WERI-Rb-1 (cell line): ENCODE results near the gene CAMTA1.

Experiments used
- DNase-seq: peaks from one replicate; pipeline ENCODE4 v3.0.0-alpha.2; 2020
- H3K27ac ChIP-seq: fragments of 250-450 bp; sonication (Bioruptor Pico); 2 replicates; pipeline ENCODE4 v1.5.1; 2020; ENCODE audit warnings: mild to moderate bottlenecking, moderate library complexity
- H3K27me3 ChIP-seq: fragments of 250-450 bp; sonication (Bioruptor Pico); 2 replicates; pipeline ENCODE4 v1.5.1; 2021; ENCODE audit warnings: mild to moderate bottlenecking, low read depth, moderate library complexity; ENCODE audit not compliant: insufficient read depth, severe bottlenecking
- H3K36me3 ChIP-seq: fragments of 250-450 bp; sonication (Bioruptor Pico); 2 replicates; pipeline ENCODE4 v1.5.1; 2020; ENCODE audit warnings: mild to moderate bottlenecking, moderate library complexity
- H3K4me3 ChIP-seq: 2 replicates; pipeline ENCODE4 v1.5.1; 2011; ENCODE audit warnings: low read depth, mild to moderate bottlenecking, control low read depth, low read length
- H3K9me3 ChIP-seq: fragments of 250-450 bp; sonication (Bioruptor Pico); 2 replicates; pipeline ENCODE4 v1.5.1; 2021; ENCODE audit warnings: mild to moderate bottlenecking, moderate library complexity; ENCODE audit not compliant: severe bottlenecking
- CTCF ChIP-seq: IDR thresholded peaks from 2 replicates; pipeline ENCODE4 v1.5.1; 2011; ENCODE audit warnings: low read depth, mild to moderate bottlenecking, control low read depth, inconsistent platforms, low read length

Gene CAMTA1

GRCh38 chr1:7609311-7609994, 824.2 kb downstream of the CAMTA1 start:
- H3K4me3 ChIP-seq = no peak overlapping the region
- no peaks in the 10 kb centered on the region for H3K27me3 ChIP-seq
- peaks cover 15% of the 10 kb centered on the region for H3K9me3 ChIP-seq
- DNase-seq = no peak
- H3K27ac ChIP-seq = no peak overlapping the region
- H3K36me3 ChIP-seq = no peaks in the 10 kb centered on the region
- no peak for TF ChIP-seq CTCF

GRCh38 chr1:7610106-7610731, 825.0 kb downstream of the CAMTA1 start:
- peaks cover 8% of the 10 kb centered on the region for H3K9me3 ChIP-seq
- H3K27me3 ChIP-seq = no peaks in the 10 kb centered on the region
- H3K27ac ChIP-seq = no peak overlapping the region
- DNase-seq = no peak
- no peak overlapping the region for H3K4me3 ChIP-seq
- no peaks in the 10 kb centered on the region for H3K36me3 ChIP-seq
- TF ChIP-seq CTCF = no peak

- H3K9me3 ChIP-seq = peaks cover 1% of the 10 kb centered on the region
- no peaks in the 10 kb centered on the region for H3K27me3 ChIP-seq
- no peak overlapping the region for H3K27ac ChIP-seq
- TF ChIP-seq CTCF = no peak
- no peak for DNase-seq
- no peaks in the 10 kb centered on the region for H3K36me3 ChIP-seq
- H3K4me3 ChIP-seq = no peak overlapping the region
These were observed 825.7 kb downstream of the CAMTA1 start for GRCh38 chr1:7610936-7611335.

GRCh38 chr1:7611421-7612010, 826.3 kb downstream of the CAMTA1 start:
- H3K27ac ChIP-seq = no peak overlapping the region
- DNase-seq = no peak
- no peaks in the 10 kb centered on the region for H3K9me3 ChIP-seq
- H3K36me3 ChIP-seq = no peaks in the 10 kb centered on the region
- TF ChIP-seq CTCF = no peak
- H3K27me3 ChIP-seq = no peaks in the 10 kb centered on the region
- no peak overlapping the region for H3K4me3 ChIP-seq

GRCh38 chr1:7613106-7613850, 828.0 kb downstream of the CAMTA1 start:
- DNase-seq = no peak
- Histone ChIP-seq H3K27ac (no peak overlapping the region), H3K27me3 (no peaks in the 10 kb centered on the region), H3K4me3 (no peak overlapping the region), H3K36me3 (no peaks in the 10 kb centered on the region), H3K9me3 (no peaks in the 10 kb centered on the region)
- TF ChIP-seq CTCF = no peak
